Pulmonary artery endothelial cell (primary cell): Measurements from ENCODE around the gene BTBD1. TPM values are rescaled to one million over a fixed set of nuclear protein-coding genes. Genes with fewer than 3 reads are reported as not detected.
A peak's percentile ranks its signal among the peaks of the same experiment; 100 is the strongest.
"Not testable (repeated sequence)": the region's sequence is repeated elsewhere in the genome, so short reads cannot be mapped to it uniquely, and the experiment has no call there.

Experiments
- DNase-seq: peaks from one replicate; pipeline ENCODE4 v3.0.0-alpha.2; 2011; ENCODE audit warnings: low read depth, low spot score
- total RNA-seq: library from RNA; depleted of rRNA; stranded (reverse); fragments of >200 nt; gene quantifications from 2 replicates; pipeline ENCODE4 v1.2.3, GENCODE V29; 2014

BTBD1 gene
- total RNA-seq, 1 donor from 2014 or later, result 126 TPM

DNA sequence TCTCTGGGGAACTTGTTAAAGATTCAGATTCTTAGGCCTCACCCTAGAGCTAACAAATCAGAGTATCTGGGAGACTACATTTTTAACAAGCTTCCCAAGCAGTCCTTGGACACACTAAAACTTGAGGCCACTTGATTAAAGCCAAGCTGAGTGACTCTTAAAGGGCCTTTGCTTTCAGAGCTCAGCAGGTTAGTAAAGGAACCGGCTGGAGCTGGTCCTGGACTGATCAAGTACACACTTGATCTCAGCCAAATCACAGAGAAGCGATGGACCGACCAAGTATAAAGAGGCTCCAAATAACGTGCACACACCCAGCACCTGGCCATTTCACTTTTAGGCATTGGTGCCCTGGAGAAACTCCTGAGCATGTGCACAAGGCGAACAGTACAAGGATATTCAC lies 27.5 kb upstream of the BTBD1 start:
- no peak for DNase-seq

DNA sequence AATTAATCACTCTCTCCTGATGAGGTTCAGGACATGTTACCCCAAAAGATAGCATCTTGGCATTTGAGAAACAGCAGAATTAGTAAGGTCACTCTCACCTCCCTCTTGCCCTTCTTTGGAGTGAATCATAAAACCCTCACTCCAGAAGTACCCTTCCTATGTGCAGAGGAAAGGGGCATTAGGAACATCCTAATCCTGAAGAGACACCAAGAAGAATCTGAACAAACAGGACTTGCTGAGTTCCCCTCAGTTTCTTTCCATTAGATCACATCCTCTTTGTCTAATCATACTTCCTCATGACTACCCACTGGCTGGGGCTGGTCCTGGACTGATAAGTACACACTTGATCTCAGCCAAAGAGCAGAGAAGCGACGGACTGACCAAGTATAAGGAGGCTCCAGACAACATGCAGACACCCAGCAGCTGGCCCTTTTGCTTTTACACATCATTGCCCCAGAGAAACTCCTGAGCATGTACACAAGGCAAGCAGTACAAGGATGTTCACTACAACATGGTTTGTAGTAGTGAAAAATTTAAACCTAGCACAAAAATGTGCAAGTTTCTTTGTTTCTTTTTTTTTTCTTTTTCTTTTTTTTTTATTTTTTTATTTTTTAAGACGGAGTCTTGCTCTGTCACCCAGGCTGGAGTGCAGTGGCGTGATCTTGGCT lies 25.4 kb upstream of the BTBD1 start:
- DNase-seq, result peak; percentile 95

DNA sequence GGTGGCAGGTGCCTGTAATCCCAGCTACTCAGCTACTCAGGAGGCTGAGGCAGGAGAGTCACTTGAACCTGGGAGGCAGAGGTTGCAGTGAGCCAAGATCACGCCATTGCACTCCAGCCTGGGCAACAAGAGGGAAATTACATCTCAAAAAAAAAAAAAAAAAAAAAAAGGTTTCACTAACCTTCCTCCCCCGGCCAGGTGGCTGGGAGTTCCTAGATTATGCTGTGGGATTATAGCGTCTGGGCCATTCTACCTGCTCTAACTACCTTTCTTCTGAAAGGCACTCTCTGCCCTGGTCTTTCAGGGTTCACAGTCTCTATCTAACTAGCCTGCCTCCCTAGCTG lies 24.9 kb upstream of the BTBD1 start:
- not testable (repeated sequence) for DNase-seq

DNA sequence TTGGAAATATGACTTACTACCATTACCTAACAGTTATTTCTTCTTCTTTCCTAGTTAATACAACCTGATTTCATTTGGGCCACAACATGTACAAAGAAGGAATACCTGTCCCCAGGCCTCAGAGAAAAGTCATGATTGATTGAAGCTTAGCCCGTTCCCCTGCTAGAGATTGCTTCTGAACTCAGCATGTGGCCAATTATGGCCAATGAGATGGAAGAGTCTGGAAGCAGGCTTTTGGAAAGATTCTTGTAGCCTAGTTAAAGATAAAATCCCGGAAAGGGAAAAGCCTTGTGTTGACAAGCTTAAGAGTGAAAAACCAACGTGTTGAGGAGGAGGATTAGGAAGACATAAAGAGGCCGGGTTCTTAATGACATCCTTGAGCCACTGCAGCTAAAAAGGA lies 23.4 kb upstream of the BTBD1 start:
- DNase-seq, result no peak

DNA sequence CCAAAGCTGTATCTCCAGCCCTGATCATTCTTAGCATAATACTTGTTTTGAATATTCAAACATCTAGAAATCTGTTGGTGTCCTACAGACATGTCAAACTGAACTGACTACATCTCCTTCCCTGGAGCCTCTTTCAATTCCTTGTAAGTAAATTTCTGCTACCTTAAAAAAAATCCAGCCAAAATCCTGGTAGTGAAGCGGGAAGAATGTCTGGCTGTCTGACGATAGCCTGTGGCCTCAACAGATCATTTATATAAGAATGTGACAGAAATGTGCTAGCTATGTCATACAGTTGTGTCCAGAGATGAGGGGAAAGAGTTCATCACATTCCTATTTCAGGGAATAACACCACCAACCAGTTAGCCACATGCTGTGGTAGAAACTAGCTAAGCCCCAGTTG lies 21.8 kb upstream of the BTBD1 start:
- no peak for DNase-seq

DNA sequence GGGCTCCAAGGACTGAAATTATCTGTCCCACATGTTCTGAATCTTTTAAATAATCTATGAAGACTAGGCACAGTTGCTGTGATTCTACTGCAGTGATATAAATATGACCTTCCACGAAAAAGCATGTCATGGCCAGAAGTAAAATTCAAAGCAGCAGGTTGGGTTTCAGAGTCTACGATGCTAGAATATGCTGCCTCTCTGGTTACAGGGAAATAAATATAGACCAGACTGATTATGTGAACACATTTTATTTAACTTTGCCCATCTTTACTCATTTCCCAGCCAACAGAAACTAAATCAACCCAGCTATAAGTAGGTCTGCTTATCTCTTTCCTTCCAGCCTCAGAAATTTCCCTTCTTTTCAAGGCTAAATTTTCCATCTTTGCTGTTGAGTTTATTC lies 20.5 kb upstream of the BTBD1 start:
- DNase-seq, result no peak

DNA sequence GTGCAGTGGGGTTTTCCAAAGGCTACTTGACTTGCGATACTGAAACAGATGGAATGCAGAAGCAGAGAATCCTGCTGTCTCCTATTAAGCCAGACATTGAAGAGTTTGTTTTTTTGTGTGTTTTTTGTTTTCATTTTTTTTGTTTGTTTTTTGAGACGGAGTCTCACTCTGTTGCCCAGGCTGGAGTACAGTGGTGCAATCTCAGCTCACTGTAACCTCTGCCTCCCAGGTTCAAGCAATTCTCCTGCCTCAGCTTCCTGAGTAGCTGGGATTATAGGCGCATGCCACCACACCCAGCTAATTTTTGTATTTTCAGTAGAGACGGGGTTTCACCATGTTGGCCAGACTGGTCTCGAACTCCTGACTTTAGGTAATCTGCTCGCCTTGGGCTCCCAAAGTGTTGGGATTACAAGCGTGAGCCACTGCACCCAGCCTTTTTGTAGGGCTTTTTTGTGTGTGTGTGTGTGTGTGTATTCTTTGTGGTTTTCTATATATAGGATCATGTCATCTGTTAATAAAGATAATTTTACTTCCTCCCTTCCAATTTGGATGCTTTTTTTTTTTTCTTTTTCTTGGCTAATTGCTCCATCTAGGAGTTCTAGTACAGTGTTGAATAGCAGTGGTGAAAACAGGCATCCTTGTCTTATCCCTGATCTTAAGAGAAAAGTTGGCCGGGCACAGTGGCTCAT lies 19.0 kb upstream of the BTBD1 start:
- not testable (repeated sequence) for DNase-seq

DNA sequence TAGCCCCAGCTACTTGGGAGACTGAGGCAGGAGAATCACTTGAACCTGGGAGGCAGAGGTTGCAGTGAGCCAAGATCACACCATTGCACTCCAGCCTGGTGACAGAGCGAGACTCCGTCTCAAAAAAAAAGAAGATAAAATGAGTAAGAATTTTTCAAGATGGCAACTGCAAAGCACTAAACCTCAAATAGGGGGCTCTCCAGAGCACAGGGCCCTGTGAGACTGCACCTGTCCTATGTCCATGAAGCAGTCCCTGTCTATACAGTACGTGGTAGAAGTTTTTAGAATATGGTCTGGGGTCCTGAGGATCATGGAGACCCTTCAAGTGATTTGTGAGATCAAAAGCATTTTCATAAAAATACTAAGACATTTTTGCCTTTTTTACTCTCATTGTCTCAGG lies 18.4 kb upstream of the BTBD1 start:
- not testable (repeated sequence) for DNase-seq

DNA sequence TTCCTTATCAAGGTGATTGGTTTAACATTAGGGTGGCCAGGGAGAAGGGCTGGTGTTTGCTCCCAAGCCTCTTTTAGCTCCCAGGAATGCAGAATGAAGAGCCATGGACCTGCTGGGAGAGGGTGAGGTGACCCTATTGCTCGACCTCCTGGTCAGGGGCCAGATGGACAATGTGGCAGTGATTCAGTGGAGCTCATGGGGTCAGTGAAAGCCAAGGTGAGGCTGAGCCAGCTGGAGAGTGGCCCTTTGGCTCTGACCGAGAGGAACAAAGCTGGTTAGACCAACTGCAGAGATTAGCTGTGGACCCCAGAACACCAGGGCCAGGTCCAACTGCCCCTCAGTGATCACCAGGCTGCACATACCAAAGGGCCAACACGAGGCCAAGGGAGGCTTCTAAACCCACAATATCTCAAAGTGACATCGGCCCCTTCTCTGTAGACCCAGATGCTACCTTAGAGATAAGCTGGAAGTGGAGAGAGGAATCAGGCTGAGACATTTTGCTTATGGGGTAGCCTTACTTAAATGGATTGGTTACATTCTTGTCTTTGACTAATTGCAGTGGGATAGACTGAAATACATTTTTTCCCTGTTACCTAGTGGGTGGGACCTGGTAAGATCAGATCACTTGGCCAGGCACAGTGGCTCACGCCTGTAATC lies 15.8 kb upstream of the BTBD1 start:
- DNase-seq, result no peak

DNA sequence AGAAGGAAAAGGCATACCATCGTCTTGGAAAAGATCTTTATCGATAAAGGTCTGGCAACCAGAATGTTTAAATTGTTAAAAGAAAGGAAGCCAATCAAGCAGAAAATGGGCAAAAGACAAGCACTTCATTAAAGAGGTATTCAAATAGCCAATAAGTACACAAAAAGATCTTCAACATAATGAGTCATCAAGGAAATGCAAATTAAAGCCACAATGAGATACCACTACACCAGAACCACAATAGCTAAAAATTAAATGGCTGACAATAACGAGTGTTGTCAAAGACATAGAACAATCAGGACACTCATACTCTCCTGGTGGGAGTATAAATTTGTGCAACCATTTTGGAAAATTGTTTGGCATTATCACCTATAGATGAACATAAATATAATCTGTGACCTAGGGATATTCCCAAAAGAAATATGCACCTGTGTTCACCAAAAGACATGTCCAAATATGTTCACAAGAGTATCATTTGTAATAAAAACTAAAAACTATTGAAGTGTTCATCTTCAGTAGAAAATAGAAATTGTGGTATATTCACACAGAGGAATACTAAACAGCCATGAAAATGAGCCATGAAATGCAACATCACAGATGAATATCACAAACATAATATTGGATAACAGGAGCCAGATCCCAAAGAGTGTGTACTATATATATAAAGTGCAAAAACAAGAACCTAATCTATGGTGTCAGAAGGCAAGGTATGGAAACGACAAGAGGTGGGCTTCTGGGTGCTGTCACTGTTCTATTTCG lies 14.4 kb upstream of the BTBD1 start:
- no peak for DNase-seq

DNA sequence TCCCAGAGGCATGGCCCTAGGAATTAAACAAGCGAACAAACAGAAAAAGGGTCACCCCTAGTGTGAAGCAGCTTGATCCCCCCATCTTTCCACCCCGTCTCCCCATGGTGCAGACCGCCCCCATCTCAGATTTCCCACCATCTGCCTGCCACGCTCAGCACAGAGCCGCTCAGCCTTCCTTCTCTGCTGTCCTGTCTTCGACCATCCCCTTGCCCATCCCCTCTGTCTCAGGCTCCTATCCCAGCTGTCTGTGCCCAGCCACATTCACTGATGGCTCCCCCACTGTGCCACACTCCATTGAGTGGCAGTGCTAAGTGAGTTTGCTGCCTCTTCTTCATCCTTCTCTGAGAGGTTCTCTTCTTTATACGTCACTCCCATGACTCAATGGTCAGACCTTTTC lies 11.7 kb upstream of the BTBD1 start:
- DNase-seq, result no peak

DNA sequence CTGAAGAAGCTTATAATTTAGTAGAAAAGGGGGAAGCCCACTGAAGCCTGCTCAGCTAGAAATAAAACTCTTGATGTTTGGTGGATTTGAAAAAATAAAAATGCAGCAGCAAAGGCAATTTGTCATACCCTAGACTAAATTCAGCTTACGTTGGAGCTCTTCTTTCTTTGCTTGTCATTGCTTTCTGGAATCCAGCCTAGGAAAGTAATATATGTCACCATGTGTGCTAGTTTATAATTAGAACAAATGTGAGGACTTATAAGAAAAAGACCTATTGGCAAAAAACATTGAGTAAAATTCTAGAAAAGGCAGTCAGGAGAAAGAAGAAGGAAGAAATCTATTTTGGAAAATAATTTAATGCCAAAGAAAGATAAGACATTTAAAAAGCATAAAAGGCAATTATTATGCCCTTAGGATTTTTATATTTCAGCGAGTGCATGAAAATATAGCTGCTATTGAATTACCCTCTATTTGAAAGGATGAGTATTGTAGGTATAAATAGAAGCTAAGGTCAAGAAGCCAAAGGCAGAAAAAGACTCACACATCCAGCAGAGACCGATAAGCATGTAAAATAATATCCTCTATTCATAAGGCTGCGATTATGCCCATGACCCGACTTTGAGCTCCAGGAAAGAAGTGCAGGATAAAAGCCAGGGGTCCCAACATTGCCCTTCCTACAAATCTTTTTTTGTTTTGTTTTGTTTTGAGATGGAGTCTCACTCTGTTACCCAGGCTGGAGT lies 10.6 kb upstream of the BTBD1 start:
- DNase-seq, result no peak

DNA sequence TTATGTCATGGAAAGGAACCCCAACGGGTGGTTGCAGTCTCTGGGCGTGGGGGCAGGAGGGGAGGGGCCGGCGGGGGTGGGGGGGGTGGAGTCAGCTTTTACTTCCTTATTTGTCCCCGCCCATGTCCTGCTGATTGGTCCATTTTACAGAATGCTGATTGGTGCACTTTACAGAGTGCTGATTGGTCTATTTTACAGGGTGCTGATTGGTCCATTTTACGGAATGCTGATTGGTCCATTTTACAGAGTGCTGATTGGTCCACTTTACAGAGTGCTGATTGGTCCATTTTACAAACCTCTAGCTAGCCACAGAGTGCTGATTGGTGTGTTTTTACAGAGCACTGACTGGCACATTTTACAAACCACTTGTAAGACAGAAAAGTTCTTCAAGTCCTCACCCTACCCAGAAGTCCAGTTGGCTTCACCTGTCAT lies 2.2 kb upstream of the BTBD1 start:
- not testable (repeated sequence) for DNase-seq

DNA sequence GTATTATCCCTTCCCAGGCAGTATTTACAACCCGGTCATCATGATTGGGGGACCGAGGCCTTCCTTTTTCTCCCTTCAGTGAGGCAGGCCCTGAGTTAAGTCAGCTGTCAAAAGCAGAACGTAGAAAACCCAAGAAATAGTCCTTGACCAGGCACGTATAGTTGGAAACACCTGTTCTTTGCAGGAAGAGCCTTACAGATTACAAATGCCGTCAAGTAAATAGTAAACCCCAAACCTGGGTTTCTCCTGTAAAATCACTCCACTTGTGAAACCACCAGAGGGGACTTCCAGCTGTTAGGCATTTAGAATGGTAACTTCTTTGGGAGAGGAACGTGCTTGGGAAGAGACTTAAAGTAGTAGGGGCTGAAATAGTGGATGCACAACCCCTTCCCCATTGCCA lies 1.0 kb upstream of the BTBD1 start:
- DNase-seq, result no peak

DNA sequence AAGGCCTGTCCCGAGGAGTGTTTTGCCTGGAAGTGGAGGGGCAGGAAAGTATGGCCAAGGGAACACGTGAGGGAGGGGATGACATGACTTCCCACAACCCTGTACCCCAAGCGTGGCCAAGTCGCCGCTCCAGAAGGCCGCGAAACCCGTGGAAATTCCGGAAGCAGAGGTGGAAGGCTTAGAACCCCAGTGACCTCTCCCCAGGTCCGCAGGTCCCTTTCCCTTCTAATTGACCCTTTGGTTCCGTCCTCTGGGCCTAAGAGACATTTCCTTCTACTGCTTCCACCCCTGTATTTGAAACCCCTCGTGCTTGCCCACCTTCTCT lies 548 bp upstream of the BTBD1 start:
- DNase-seq, result no peak

DNA sequence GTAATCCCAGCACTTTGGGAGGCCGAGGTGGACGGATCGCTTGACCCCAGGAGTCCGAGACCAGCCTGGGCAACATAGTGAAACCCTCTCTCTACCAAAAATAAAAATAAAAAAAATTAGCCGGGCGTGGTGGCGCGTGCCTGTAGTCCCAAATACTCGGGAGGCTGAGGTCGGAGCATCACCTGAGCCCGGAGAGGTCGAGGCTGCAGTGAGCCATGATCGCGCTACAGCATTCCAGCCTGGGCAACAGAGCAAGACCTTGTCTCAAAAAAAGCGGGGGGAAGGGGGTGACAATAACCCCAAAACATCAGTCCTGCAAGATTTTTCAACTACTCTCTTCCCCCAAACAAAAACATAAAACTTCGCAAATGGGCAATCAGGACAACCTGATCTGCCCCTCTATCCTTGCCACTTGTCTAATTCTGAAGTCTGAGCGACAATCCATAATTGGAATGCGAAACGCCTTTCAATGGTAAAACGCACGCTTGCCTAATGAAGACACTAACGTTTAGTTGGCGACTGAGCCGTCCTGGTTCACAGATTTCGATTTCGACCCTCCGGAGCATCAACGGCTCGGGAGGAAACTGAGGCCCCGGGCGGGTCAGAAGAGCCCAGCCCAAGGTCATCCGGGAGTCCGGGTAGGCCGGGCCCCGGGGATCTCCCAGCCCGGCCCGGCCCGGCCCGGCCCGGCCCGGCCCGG lies 868 bp downstream of the BTBD1 start:
- DNase-seq, result no peak

DNA sequence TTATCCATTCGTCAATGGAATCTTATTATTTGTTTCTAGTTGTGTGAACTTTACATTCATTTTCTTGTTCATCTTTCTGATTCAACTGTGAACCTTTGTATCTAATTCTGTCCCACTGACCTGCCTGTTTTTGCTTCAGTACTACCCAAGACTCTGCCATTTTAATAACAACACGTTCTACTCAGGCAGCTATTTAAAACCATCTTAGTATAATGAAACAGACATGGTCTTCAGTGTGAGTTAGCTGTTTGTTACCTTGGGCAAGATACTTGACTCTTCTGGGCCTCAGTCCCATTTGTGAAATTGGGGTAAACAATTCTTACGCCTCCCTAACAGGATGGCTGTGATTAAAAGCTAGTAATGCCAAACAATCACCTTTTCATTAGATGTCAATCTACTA lies 1.6 kb downstream of the BTBD1 start:
- no peak for DNase-seq

DNA sequence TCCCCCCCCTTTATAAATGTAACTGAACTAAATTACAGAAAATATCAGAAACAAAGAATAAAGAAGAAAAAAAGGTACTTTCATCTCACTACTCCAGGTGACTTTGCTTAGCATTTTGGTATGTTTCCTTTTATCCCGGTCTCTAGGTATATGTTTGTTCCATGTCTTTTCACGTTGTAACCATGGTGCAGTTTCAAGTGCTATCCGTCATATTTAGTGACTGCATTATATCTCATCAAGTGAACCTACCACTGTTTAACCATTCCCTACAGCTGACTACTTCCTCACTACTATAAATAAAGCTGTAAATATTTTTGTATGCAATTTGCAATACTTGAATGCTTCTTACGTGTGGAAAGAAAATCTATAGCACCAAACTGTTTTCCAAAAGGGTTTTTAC lies 2.2 kb downstream of the BTBD1 start:
- DNase-seq, result no peak

DNA sequence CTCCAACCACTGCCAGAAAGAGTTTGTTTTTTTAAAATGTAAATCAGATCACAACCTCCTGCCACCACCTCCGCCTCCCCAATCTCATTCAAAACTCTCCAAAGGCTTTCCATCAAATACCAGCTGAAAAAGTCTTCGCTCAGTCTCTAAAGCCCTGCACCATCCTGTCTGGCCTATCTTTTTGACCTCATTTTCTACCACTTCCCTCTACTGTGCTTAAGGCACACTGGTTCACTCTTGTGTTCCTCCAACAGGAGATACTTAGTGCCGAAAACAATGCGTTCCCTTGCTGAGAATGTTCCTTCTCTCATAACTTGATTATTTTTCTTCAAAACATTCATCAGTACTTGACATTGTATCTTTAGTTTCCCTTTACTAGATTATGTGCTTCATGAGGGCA lies 3.5 kb downstream of the BTBD1 start:
- no peak for DNase-seq

DNA sequence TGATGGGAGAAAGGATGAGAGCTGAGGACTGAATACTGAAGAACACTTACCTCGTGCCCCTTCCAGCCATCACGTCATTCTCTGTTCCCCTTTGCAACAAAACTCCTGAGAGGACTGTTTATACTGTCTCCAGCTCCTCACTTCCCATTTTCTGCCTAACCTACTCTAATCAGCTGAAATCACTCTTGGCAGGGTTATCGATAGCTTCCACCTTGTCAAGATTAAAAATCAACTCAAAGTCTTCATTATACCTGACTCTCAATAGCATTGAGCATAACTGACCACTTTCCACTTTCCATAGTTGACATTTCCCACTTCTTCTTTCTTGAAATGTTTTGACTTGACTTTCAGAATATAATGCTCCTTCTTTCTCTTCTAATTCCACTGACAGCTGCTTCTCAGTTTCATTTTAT lies 4.3 kb downstream of the BTBD1 start:
- DNase-seq, result no peak

DNA sequence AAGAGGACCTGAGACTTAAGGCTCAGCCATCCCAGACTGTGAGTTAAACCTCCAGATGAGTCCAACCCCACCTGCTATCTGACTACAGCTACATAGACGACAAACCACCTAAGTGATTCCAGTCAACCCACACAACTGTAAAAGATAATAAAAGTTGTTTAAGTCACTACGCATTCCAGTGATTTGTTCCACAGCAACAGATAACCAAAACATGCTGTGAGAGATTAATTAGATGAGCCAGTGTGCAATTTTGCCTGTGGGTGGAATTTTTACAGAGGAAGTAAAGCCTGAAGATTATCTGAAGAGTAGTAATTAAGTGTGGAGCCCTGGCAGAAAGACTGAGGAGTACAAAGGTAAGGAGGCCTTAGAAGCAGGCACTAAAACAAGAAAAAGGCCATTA lies 5.4 kb downstream of the BTBD1 start:
- no peak for DNase-seq
